Right cardiac atrium (tissue), 5 donors: ENCODE results near the gene SPCS1. TPM values are rescaled to one million over a fixed set of nuclear protein-coding genes. Genes with fewer than 3 reads are reported as not detected.
"Not testable (repeated sequence)": the region's sequence is repeated elsewhere in the genome, so short reads cannot be mapped to it uniquely, and the experiment has no call there.

Source experiments
- ATAC-seq, 2 donors: fragments of 200-7000 bp; cut with Tn5 transposase; one replicate each; pipeline versions ENCODE4 v1.8.0 to v1.9.1; 2020; ENCODE audit warnings: moderate library complexity in 2 of 2, mild to moderate bottlenecking in 1 of 2
- DNase-seq, 3 donors: peaks; one replicate each; pipeline ENCODE4 v3.0.0-alpha.2; 2020
- H3K27ac ChIP-seq: one replicate; pipeline ENCODE4 v1.5.1; 2013; ENCODE audit warnings: mild to moderate bottlenecking, low read length, control low read depth, moderate library complexity
- H3K27me3 ChIP-seq: one replicate; pipeline ENCODE4 v1.6.1; 2013; ENCODE audit not compliant: control insufficient read depth, insufficient read depth
- H3K4me1 ChIP-seq: one replicate; pipeline ENCODE4 v1.6.1; 2013; ENCODE audit warnings: low read length; ENCODE audit not compliant: control insufficient read depth, insufficient read depth
- H3K4me3 ChIP-seq: one replicate; pipeline ENCODE4 v1.5.1; 2013; ENCODE audit warnings: low read length, control low read depth
- H3K9me3 ChIP-seq: one replicate; pipeline ENCODE4 v1.6.1; 2013; ENCODE audit warnings: low read length; ENCODE audit not compliant: control insufficient read depth
- WGBS: extraction: QIAGEN DNeasy Blood & Tissue Kit; methylation state at CpG from one replicate; pipeline ENCODE4 v1.1.7; 2013; 5-methylcytosine and 5-hydroxymethylcytosine counted together
- intact Hi-C, 4 donors: fragments of 100-400 bp; cut with DNase I; formaldehyde crosslinking; loops; one replicate each; pipeline versions ENCODE4 v1.11.0 to v1.14.0; 2022 to 2023
- polyA plus RNA-seq: library from polyadenylated mRNA; stranded (reverse); fragments of 200-250 nt; gene quantifications from one replicate; pipeline ENCODE4 v1.2.3, GENCODE V29; 2013
- total RNA-seq, 4 donors: library from RNA; stranded (reverse); fragmentation: NEBNext Ultra II Directional; extraction: Animal tissue kit (Norgen Biotek cat#: 25700); gene quantifications; one replicate each; pipeline ENCODE4 v1.2.1, GENCODE V29; 2021
- donor health status: healthy with polysubstance abuse.
- donor health status: DM: no; HTN: yes; CAD: no.
- donor health status: DM: no; HTN: no; CAD: no.
- donor health status: DM: no; HTN: yes; CAD: no; lungs with severe emphysema.
- donor health status: DM: yes; HTN: yes; CAD: no.

The SPCS1 gene
- total and polyA plus RNA-seq, 5 donors = 78.9 to 132 (median 80.3) TPM

GRCh38 chr3:52714335-52715302 is 8.7 kb downstream of the SPCS1 start:
- ATAC-seq = peak; percentile 50 to 66
- Histone ChIP-seq H3K9me3 (no peaks in the 10 kb centered on the region), H3K4me1 (no peaks in the 10 kb centered on the region), H3K27me3 (no peaks in the 10 kb centered on the region), H3K27ac (no peak overlapping the region), H3K4me3 (no peak overlapping the region)
- WGBS = 47% methylated on average over 39 of the region's 39 CpGs
- peak; percentile 22 to 64 (median 57) for DNase-seq
- intact Hi-C loops = no loop called here

- no peaks in the 10 kb centered on the region for H3K27me3 ChIP-seq
- 95% methylated on average over 11 of the region's 11 CpGs for WGBS
- DNase-seq (no peak), ATAC-seq (peak in 1 of 2 donors; percentile 12)
- intact Hi-C loops = no loop called here
- H3K9me3 ChIP-seq = no peaks in the 10 kb centered on the region
- no peaks in the 10 kb centered on the region for H3K4me1 ChIP-seq
- H3K4me3 ChIP-seq = no peak overlapping the region
- no peak overlapping the region for H3K27ac ChIP-seq
These were observed 9.9 kb downstream of the SPCS1 start for GRCh38 chr3:52715714-52716305.

GRCh38 chr3:52719618-52720017 is 13.7 kb downstream of the SPCS1 start:
- no peaks in the 10 kb centered on the region for H3K4me1 ChIP-seq
- ATAC-seq = no peak
- intact Hi-C loops = no loop called here
- no peak overlapping the region for H3K27ac ChIP-seq
- H3K27me3 ChIP-seq = no peaks in the 10 kb centered on the region
- no peaks in the 10 kb centered on the region for H3K9me3 ChIP-seq
- DNase-seq = no peak
- no peak overlapping the region for H3K4me3 ChIP-seq

- Histone ChIP-seq H3K27me3 (no peaks in the 10 kb centered on the region), H3K9me3 (no peaks in the 10 kb centered on the region), H3K27ac (no peak overlapping the region), H3K4me1 (no peaks in the 10 kb centered on the region), H3K4me3 (no peak overlapping the region)
- WGBS = 88% methylated on average over 6 of the region's 6 CpGs
- no peak for ATAC-seq
- intact Hi-C loops = no loop called here
- no peak for DNase-seq
These were observed 15.3 kb downstream of the SPCS1 start for GRCh38 chr3:52721002-52721729.

- H3K27me3 ChIP-seq = no peaks in the 10 kb centered on the region
- no peak overlapping the region for H3K27ac ChIP-seq
- no peak overlapping the region for H3K4me3 ChIP-seq
- ATAC-seq (no peak), DNase-seq (no peak)
- intact Hi-C loops = no loop called here
- WGBS = 92% methylated on average over 1 of the region's 1 CpG
- no peaks in the 10 kb centered on the region for H3K9me3 ChIP-seq
- no peaks in the 10 kb centered on the region for H3K4me1 ChIP-seq
These were observed 15.8 kb downstream of the SPCS1 start for GRCh38 chr3:52721730-52722008.

GRCh38 chr3:52722491-52722890 is 16.6 kb downstream of the SPCS1 start:
- Histone ChIP-seq H3K4me3 (no peak overlapping the region), H3K27me3 (no peaks in the 10 kb centered on the region), H3K27ac (no peak overlapping the region), H3K4me1 (no peaks in the 10 kb centered on the region), H3K9me3 (no peaks in the 10 kb centered on the region)
- intact Hi-C loops = no loop called here
- DNase-seq (no peak), ATAC-seq (no peak)
- WGBS = 95% methylated on average over 7 of the region's 7 CpGs

GRCh38 chr3:52723935-52724334 is 18.0 kb downstream of the SPCS1 start:
- 97% methylated on average over 5 of the region's 5 CpGs for WGBS
- Histone ChIP-seq H3K4me1 (no peaks in the 10 kb centered on the region), H3K27me3 (no peaks in the 10 kb centered on the region), H3K27ac (no peak overlapping the region), H3K4me3 (no peak overlapping the region), H3K9me3 (no peaks in the 10 kb centered on the region)
- intact Hi-C loops = no loop called here
- ATAC-seq (no peak), DNase-seq (no peak)

- Histone ChIP-seq H3K4me3 (no peak overlapping the region), H3K4me1 (no peaks in the 10 kb centered on the region), H3K9me3 (no peaks in the 10 kb centered on the region), H3K27me3 (no peaks in the 10 kb centered on the region), H3K27ac (no peak overlapping the region)
- ATAC-seq (no peak), DNase-seq (no peak)
- intact Hi-C loops = no loop called here
- 97% methylated on average over 1 of the region's 1 CpG for WGBS
These were observed 18.6 kb downstream of the SPCS1 start for GRCh38 chr3:52724511-52724910.

- H3K9me3 ChIP-seq, H3K4me3 ChIP-seq, H3K27me3 ChIP-seq, intact Hi-C loops, ATAC-seq, DNase-seq, H3K4me1 ChIP-seq, H3K27ac ChIP-seq: not testable (repeated sequence)
- 56% methylated on average over 3 of the region's 3 CpGs for WGBS
These were observed 22.8 kb downstream of the SPCS1 start for GRCh38 chr3:52728753-52729152.

GRCh38 chr3:52730681-52731080 is 24.8 kb downstream of the SPCS1 start:
- Histone ChIP-seq H3K27me3 (no peaks in the 10 kb centered on the region), H3K4me3 (no peak overlapping the region), H3K27ac (no peak overlapping the region), H3K9me3 (no peaks in the 10 kb centered on the region), H3K4me1 (no peaks in the 10 kb centered on the region)
- intact Hi-C loops = loop anchor here in 1 of 4 donors (10.0 kb wide), 1 partner anchor 194 kb away; no protein-coding TSS in a partner anchor
- no peak for ATAC-seq
- no peak for DNase-seq

GRCh38 chr3:52731590-52731989 is 25.7 kb downstream of the SPCS1 start:
- H3K4me1 ChIP-seq = no peaks in the 10 kb centered on the region
- no peak for ATAC-seq
- DNase-seq = no peak
- no peaks in the 10 kb centered on the region for H3K9me3 ChIP-seq
- 82% methylated on average over 14 of the region's 14 CpGs for WGBS
- H3K4me3 ChIP-seq = no peak overlapping the region
- H3K27ac ChIP-seq = no peak overlapping the region
- H3K27me3 ChIP-seq = no peaks in the 10 kb centered on the region
- intact Hi-C loops = loop anchor here in 1 of 4 donors (10.0 kb wide), 1 partner anchor 193 kb away; no protein-coding TSS in a partner anchor
